ENCODE measurements around the gene POLR3F.

Gene POLR3F

GRCh38 chr20:18477821-18478220 lies 10.6 kb downstream of the POLR3F start:
- peaks cover 16 to 68% (median 37%) of the 10 kb centered on the region in 4 experiments for H3K36me3 ChIP-seq (ENCODE audit: control insufficient read depth in 4 of 4, insufficient read depth in 4 of 4, low read length in 3 of 4)
- whole genome bisulfite sequencing (ENCODE audit: insufficient coverage): 100% methylated on average over 1 of the region's 1 CpG
- no peak for DNase-seq
- no peak overlapping the region for H3K27ac ChIP-seq (ENCODE audit: insufficient read depth in 1 of 2, low read depth in 1 of 2, low read length in 2 of 2, poor library complexity in 1 of 2, severe bottlenecking in 2 of 2)
- H3K4me1 ChIP-seq (ENCODE audit: control extremely low read depth in 1 of 4, control insufficient read depth in 4 of 4, insufficient read depth in 4 of 4, low read length in 3 of 4): no peaks in the 10 kb centered on the region
- ChIA-PET CTCF (interaction anchor here (1.0 kb wide), 1 partner anchor 19 kb away, joined by 3 read pairs; the partner anchor contains the start of gene RBBP9), POLR2A (no interaction called here)
- H3K27me3 ChIP-seq (replicated peaks in 2 of 5; ENCODE audit: control insufficient read depth in 4 of 5, insufficient read depth in 5 of 5, low read length in 4 of 5): no peaks in the 10 kb centered on the region
- no peak overlapping the region for H3K4me3 ChIP-seq (ENCODE audit: control insufficient read depth in 1 of 7, extremely low read depth in 1 of 7, insufficient read depth in 4 of 7, low read depth in 2 of 7, low read length in 6 of 7)
- no peaks in the 10 kb centered on the region for H3K9me3 ChIP-seq (ENCODE audit: control extremely low read depth in 1 of 5, control insufficient read depth in 4 of 5, insufficient read depth in 2 of 5, low read depth in 1 of 5, low read length in 4 of 5)

- no peak for DNase-seq
- peaks cover 9 to 62% (median 28%) of the 10 kb centered on the region in 4 experiments for H3K36me3 ChIP-seq (ENCODE audit: control insufficient read depth in 4 of 4, insufficient read depth in 4 of 4, low read length in 3 of 4)
- CTCF ChIA-PET: no interaction called here
Measured at GRCh38 chr20:18481596-18481995, 14.4 kb downstream of the POLR3F start.

GRCh38 chr20:18488301-18488700 lies 21.1 kb downstream of the POLR3F start:
- POLR2A ChIA-PET: no interaction called here
- Histone ChIP-seq H3K9me3 (ENCODE audit: control extremely low read depth in 1 of 5, control insufficient read depth in 4 of 5, insufficient read depth in 2 of 5, low read depth in 1 of 5, low read length in 4 of 5) (no peaks in the 10 kb centered on the region), H3K36me3 (ENCODE audit: control insufficient read depth in 4 of 4, insufficient read depth in 4 of 4, low read length in 3 of 4) (peaks cover 16 to 61% (median 24%) of the 10 kb centered on the region in 4 experiments), H3K27me3 (replicated peaks in 2 of 5; ENCODE audit: control insufficient read depth in 4 of 5, insufficient read depth in 5 of 5, low read length in 4 of 5) (no peaks in the 10 kb centered on the region), H3K27ac (ENCODE audit: insufficient read depth in 1 of 2, low read depth in 1 of 2, low read length in 2 of 2, poor library complexity in 1 of 2, severe bottlenecking in 2 of 2) (no peak overlapping the region), H3K4me3 (ENCODE audit: control insufficient read depth in 1 of 7, extremely low read depth in 1 of 7, insufficient read depth in 4 of 7, low read depth in 2 of 7, low read length in 6 of 7) (no peak overlapping the region), H3K4me1 (ENCODE audit: control extremely low read depth in 1 of 4, control insufficient read depth in 4 of 4, insufficient read depth in 4 of 4, low read length in 3 of 4) (no peaks in the 10 kb centered on the region)
- CTCF ChIA-PET: interaction anchor here (1.5 kb wide), 1 partner anchor 21 kb away, joined by 4 read pairs; the partner anchor contains the start of genes DZANK1 and POLR3F
- 94% methylated on average over 2 of the region's 3 CpGs for WGBS (ENCODE audit: insufficient coverage)
- no peak for DNase-seq

More at GRCh38 chr20:18481596-18481995, 14.4 kb downstream of the POLR3F start:
- POLR2A ChIA-PET: no interaction called here
- WGBS (ENCODE audit: insufficient coverage): 98% methylated on average over 4 of the region's 4 CpGs
- Histone ChIP-seq H3K27ac (ENCODE audit: insufficient read depth in 1 of 2, low read depth in 1 of 2, low read length in 2 of 2, poor library complexity in 1 of 2, severe bottlenecking in 2 of 2) (no peak overlapping the region), H3K4me1 (ENCODE audit: control extremely low read depth in 1 of 4, control insufficient read depth in 4 of 4, insufficient read depth in 4 of 4, low read length in 3 of 4) (no peaks in the 10 kb centered on the region), H3K4me3 (ENCODE audit: control insufficient read depth in 1 of 7, extremely low read depth in 1 of 7, insufficient read depth in 4 of 7, low read depth in 2 of 7, low read length in 6 of 7) (no peak overlapping the region), H3K9me3 (ENCODE audit: control extremely low read depth in 1 of 5, control insufficient read depth in 4 of 5, insufficient read depth in 2 of 5, low read depth in 1 of 5, low read length in 4 of 5) (no peaks in the 10 kb centered on the region), H3K27me3 (replicated peaks in 2 of 5; ENCODE audit: control insufficient read depth in 4 of 5, insufficient read depth in 5 of 5, low read length in 4 of 5) (no peaks in the 10 kb centered on the region)

GRCh38 chr20:18496042-18496441 lies 28.9 kb downstream of the POLR3F start:
- Histone ChIP-seq H3K4me3 (ENCODE audit: control insufficient read depth in 1 of 7, extremely low read depth in 1 of 7, insufficient read depth in 4 of 7, low read depth in 2 of 7, low read length in 6 of 7) (peak overlapping the region in 5 of 7 experiments; percentile 95 to 99 (median 98)), H3K36me3 (ENCODE audit: control insufficient read depth in 4 of 4, insufficient read depth in 4 of 4, low read length in 3 of 4) (peaks cover 7 to 16% (median 12%) of the 10 kb centered on the region in 4 experiments), H3K27me3 (replicated peaks in 2 of 5; ENCODE audit: control insufficient read depth in 4 of 5, insufficient read depth in 5 of 5, low read length in 4 of 5) (no peaks in the 10 kb centered on the region), H3K4me1 (ENCODE audit: control extremely low read depth in 1 of 4, control insufficient read depth in 4 of 4, insufficient read depth in 4 of 4, low read length in 3 of 4) (peaks cover 7 to 15% (median 11%) of the 10 kb centered on the region in 4 experiments), H3K9me3 (ENCODE audit: control extremely low read depth in 1 of 5, control insufficient read depth in 4 of 5, insufficient read depth in 2 of 5, low read depth in 1 of 5, low read length in 4 of 5) (no peaks in the 10 kb centered on the region), H3K27ac (ENCODE audit: insufficient read depth in 1 of 2, low read depth in 1 of 2, low read length in 2 of 2, poor library complexity in 1 of 2, severe bottlenecking in 2 of 2) (no peak overlapping the region)
- POLR2A ChIA-PET: interaction anchor here (0.6 to 1.3 kb wide), 2 partner anchors 10 to 11 kb away, joined by 4 to 5 read pairs; partner anchors contain the start of gene SEC23B
- peak in 2 of 3 donors; percentile 1 to 7 for DNase-seq
- CTCF ChIA-PET: interaction anchor here (1.1 to 3.6 kb wide), 4 partner anchors 10 to 27 kb away, joined by 3 to 25 read pairs (median 3); partner anchors contain the start of gene SEC23B
- WGBS (ENCODE audit: insufficient coverage): 51% methylated on average over 5 of the region's 7 CpGs

DNA sequence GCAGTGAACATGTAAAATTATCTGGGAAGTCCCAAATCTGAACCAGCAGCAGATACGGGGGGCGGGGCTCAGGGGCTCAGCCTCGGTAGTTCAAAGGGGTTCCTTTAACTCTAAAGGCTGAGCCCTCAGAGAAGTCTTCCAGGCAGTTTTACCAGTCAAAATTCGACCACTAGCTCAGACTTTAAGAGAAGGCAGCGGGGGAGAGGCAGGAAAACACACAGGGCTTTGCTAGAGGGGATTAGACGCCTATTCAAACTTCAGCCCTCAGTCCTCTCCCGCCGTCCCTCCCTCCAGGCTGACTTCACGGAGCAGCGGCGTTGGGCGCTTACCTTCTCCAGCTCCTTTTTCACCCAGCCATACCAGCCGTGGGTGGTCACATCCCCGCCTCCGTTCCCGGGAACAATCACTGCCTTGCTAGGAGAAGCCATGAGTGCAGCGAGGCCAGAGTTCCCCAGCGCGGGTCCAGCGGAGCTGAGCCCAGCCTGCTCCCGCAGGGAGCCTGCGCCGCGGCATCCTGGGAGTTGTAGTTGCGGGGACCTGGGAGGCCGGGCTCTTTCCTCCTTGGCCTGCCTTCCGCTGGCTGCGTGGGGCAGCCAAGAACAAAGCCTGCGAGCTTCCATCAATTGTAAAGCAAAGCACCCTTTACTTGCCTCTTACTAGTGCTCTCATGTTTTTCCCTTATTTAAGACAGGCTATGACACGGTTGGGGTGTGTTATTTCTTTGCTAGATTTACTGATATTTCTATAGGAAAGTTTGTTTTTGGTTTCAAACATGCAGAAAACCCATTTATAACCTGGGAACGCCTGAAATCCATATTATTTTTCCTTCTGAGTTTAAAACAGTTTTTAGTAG lies 29.8 kb downstream of the POLR3F start, which contains the start of gene RBBP9:
Gene RBBP9 (minus strand): TSS at position 486 of the 853 bp plus-strand sequence. CDS start 58 bp downstream, at position 428.
- no peaks in the 10 kb centered on the region for H3K27me3 ChIP-seq (replicated peaks in 2 of 5; ENCODE audit: control insufficient read depth in 4 of 5, insufficient read depth in 5 of 5, low read length in 4 of 5)
- peak within 1 kb of the TSS in 1 of 2 experiments; percentile 54 for H3K27ac ChIP-seq (ENCODE audit: insufficient read depth in 1 of 2, low read depth in 1 of 2, low read length in 2 of 2, poor library complexity in 1 of 2, severe bottlenecking in 2 of 2)
- POLR2A ChIA-PET: interaction anchor here (0.6 to 1.3 kb wide), 6 partner anchors 10 to 30 kb away, joined by 3 to 9 read pairs (median 4); partner anchors contain the start of genes DZANK1, POLR3F and SEC23B
- H3K4me1 ChIP-seq (ENCODE audit: control extremely low read depth in 1 of 4, control insufficient read depth in 4 of 4, insufficient read depth in 4 of 4, low read length in 3 of 4): peaks cover 7 to 15% (median 11%) of the 10 kb centered on the region in 4 experiments
- peak; percentile 61 to 76 (median 67) for DNase-seq
- 0% methylated on average over 17 of the region's 31 CpGs for WGBS (ENCODE audit: insufficient coverage)
- peaks cover 6 to 16% (median 11%) of the 10 kb centered on the region in 4 experiments for H3K36me3 ChIP-seq (ENCODE audit: control insufficient read depth in 4 of 4, insufficient read depth in 4 of 4, low read length in 3 of 4)
- H3K9me3 ChIP-seq (ENCODE audit: control extremely low read depth in 1 of 5, control insufficient read depth in 4 of 5, insufficient read depth in 2 of 5, low read depth in 1 of 5, low read length in 4 of 5): no peaks in the 10 kb centered on the region
- H3K4me3 ChIP-seq (ENCODE audit: control insufficient read depth in 1 of 7, extremely low read depth in 1 of 7, insufficient read depth in 4 of 7, low read depth in 2 of 7, low read length in 6 of 7): peak within 1 kb of the TSS; percentile 90 to 99 (median 98)
- CTCF ChIA-PET: interaction anchor here (1.1 to 3.6 kb wide), 4 partner anchors 9 to 30 kb away, joined by 3 to 25 read pairs (median 4); partner anchors contain the start of genes DZANK1 and SEC23B

DNA sequence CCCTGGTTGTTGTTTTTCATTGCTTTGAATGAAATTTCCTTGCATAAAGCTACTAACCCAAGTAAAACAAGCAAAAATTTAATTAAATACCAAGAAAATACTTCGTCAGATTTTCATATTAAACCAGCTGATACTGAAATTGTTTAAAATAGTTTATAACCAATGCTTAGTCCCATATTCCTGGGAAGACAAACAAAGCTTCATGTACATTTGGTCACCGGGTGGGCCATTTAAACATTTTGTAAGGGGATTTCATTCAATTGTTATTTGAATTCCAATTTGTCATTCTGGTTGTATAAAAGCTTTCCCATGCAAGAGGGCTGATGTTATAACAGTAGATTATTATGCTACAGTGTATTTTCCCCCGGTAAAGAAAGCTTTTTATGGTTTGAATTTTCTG lies 30.4 kb downstream of the POLR3F start:
- H3K9me3 ChIP-seq (ENCODE audit: control extremely low read depth in 1 of 5, control insufficient read depth in 4 of 5, insufficient read depth in 2 of 5, low read depth in 1 of 5, low read length in 4 of 5): no peaks in the 10 kb centered on the region
- peaks cover 7 to 15% (median 11%) of the 10 kb centered on the region in 4 experiments for H3K4me1 ChIP-seq (ENCODE audit: control extremely low read depth in 1 of 4, control insufficient read depth in 4 of 4, insufficient read depth in 4 of 4, low read length in 3 of 4)
- peaks cover 6 to 12% (median 10%) of the 10 kb centered on the region in 4 experiments for H3K36me3 ChIP-seq (ENCODE audit: control insufficient read depth in 4 of 4, insufficient read depth in 4 of 4, low read length in 3 of 4)
- peak overlapping the region in 3 of 7 experiments; percentile 95 to 99 (median 98) for H3K4me3 ChIP-seq (ENCODE audit: control insufficient read depth in 1 of 7, extremely low read depth in 1 of 7, insufficient read depth in 4 of 7, low read depth in 2 of 7, low read length in 6 of 7)
- ChIA-PET CTCF (interaction anchor here (1.5 to 3.6 kb wide), 2 partner anchors 9 to 31 kb away, joined by 4 to 25 read pairs; partner anchors contain the start of genes DZANK1 and SEC23B), POLR2A (interaction anchor here (0.7 to 1.3 kb wide), 3 partner anchors 9 to 31 kb away, joined by 3 to 9 read pairs (median 4); partner anchors contain the start of genes DZANK1, POLR3F and SEC23B)
- H3K27me3 ChIP-seq (replicated peaks in 2 of 5; ENCODE audit: control insufficient read depth in 4 of 5, insufficient read depth in 5 of 5, low read length in 4 of 5): peaks cover 0 to 5% (median 0%) of the 10 kb centered on the region in 5 experiments
- no peak overlapping the region for H3K27ac ChIP-seq (ENCODE audit: insufficient read depth in 1 of 2, low read depth in 1 of 2, low read length in 2 of 2, poor library complexity in 1 of 2, severe bottlenecking in 2 of 2)
- no peak for DNase-seq
- 100% methylated on average over 1 of the region's 3 CpGs for WGBS (ENCODE audit: insufficient coverage)
